ENCODE measurements around the gene DDI1.
"Not testable (repeated sequence)": the region's sequence is repeated elsewhere in the genome, so short reads cannot be mapped to it uniquely, and the experiment has no call there.

DDI1 gene

GRCh38 chr11:104041792-104042191, 5.4 kb downstream of the DDI1 start:
- DNase-seq: no peak

- DNase-seq: no peak
Measured at GRCh38 chr11:104043142-104043541, 6.7 kb downstream of the DDI1 start.

GRCh38 chr11:104043678-104044239, 7.3 kb downstream of the DDI1 start:
- no peak for DNase-seq

GRCh38 chr11:104046331-104046730, 9.9 kb downstream of the DDI1 start:
- DNase-seq: no peak

GRCh38 chr11:104046858-104047257, 10.4 kb downstream of the DDI1 start:
- DNase-seq: not testable (repeated sequence)

GRCh38 chr11:104049116-104049515, 12.7 kb downstream of the DDI1 start:
- DNase-seq: peak; percentile 6 to 51

- no peak for DNase-seq
Measured at GRCh38 chr11:104051778-104052177, 15.3 kb downstream of the DDI1 start.

- DNase-seq: peak in 1 of 2 donors; percentile 55
Measured at GRCh38 chr11:104053743-104054478, 17.5 kb downstream of the DDI1 start.

GRCh38 chr11:104054911-104055529, 18.6 kb downstream of the DDI1 start:
- no peak for DNase-seq

- no peak for DNase-seq
Measured at GRCh38 chr11:104055596-104055995, 19.2 kb downstream of the DDI1 start.

- no peak for DNase-seq
Measured at GRCh38 chr11:104057908-104058307, 21.5 kb downstream of the DDI1 start.

GRCh38 chr11:104058680-104059079, 22.2 kb downstream of the DDI1 start:
- no peak for DNase-seq

- no peak for DNase-seq
Measured at GRCh38 chr11:104060004-104060794, 23.8 kb downstream of the DDI1 start.

GRCh38 chr11:104060820-104061219, 24.4 kb downstream of the DDI1 start:
- DNase-seq: no peak

GRCh38 chr11:104061853-104062521, 25.5 kb downstream of the DDI1 start:
- peak; percentile 7 to 70 for DNase-seq

GRCh38 chr11:104064034-104064630, 27.7 kb downstream of the DDI1 start:
- peak in 1 of 2 donors; percentile 14 for DNase-seq

GRCh38 chr11:104067534-104067933, 31.1 kb downstream of the DDI1 start:
- no peak for DNase-seq

GRCh38 chr11:104073950-104074705, 37.7 kb downstream of the DDI1 start:
- peak; percentile 60 to 82 for DNase-seq

- no peak for DNase-seq
Measured at GRCh38 chr11:104075091-104075490, 38.7 kb downstream of the DDI1 start.

- peak; percentile 13 to 35 for DNase-seq
Measured at GRCh38 chr11:104075706-104076105, 39.3 kb downstream of the DDI1 start.

- no peak for DNase-seq
Measured at GRCh38 chr11:104076455-104076854, 40.0 kb downstream of the DDI1 start.
